HG02943 (cell line): ENCODE data around the gene HIPK4.
"Not testable (repeated sequence)": the region's sequence is repeated elsewhere in the genome, so short reads cannot be mapped to it uniquely, and the experiment has no call there.

ENCODE experiments used
- ATAC-seq: cut with Tn5 transposase; IDR thresholded peaks from one replicate; pipeline ENCODE4 v1.9.1; 2021; ENCODE audit warnings: mild to moderate bottlenecking, low read depth, moderate library complexity; ENCODE audit not compliant: unreplicated experiment

The HIPK4 gene

GRCh38 chr19:40394816-40395210 is 4.8 kb upstream of the HIPK4 start:
- ATAC-seq = no peak

DNA sequence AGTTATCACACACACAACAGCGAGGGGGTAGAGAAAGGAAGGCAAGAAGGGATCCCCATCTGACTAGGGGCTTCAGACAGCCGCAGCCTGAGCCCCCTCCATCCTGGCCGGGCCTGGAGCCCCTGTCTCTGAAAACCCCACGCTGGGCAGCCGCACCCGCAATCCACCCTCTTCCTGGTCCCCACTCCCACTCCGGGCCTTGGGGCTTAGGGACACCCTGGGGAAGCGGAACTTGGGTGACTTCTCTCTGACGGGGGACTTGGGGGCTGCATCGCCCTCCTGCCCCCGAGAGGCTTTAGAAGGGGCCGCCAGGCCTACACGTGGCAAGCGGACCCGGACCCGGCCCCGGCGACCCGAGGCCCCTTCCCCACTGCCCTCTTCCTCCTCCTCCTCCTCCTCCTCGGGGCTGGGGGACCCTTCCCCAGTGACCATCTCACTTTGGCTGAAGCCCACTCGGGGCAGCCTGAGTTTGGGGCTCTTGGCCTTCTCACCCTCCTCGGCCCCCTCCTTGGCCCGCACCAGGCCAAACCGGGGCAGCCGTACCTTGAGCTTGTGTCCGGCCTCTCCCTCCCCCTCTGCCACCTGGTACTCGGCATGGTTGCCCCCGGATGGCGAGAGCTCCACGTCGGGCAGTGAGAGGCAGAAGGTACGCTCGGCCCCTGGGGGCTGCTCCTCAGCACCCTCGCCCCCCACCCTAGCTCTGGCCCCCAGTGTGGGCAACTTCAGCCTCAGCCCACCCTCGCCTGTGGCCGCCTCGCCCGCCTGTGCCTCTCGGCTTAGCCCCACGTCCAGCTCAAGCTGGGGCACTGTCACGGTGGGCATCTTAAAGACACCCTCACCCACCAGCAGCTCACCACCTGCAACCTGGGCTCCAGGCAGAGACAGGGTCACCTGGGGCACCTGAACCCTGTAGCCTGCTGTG is 4.2 kb upstream of the HIPK4 start:
- no peak for ATAC-seq

DNA sequence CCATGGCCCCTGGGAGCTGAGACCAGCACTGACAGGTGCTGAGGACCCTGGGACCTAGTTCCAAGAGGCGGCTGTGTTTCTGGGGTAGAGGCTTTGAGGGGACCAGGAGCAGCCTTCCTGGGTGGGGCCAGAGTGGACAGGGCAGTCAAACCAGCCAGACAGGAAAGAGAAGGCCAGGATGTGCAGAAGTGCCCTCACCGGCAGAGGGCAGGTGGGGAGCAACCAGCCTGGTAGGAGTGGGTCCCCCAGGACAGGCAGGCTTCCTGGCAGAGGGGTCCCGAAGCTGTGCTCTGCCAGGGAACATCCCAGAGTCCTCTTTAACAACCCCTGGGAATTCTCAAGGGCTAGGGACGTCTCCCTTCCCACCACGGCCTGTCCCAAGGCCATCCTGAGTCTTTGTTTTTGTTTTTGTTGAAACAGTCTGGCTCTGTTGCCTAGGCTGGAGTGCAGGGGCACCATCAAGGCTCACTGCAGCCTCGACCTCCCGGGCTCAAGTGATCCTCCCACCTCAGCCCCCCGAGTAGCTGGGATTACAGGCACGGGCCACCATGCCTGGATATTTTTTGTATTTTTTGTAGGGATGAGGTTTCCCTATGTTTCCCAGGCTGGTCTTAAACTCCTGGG is 3.0 kb upstream of the HIPK4 start:
- no peak for ATAC-seq

- no peak for ATAC-seq
Observed at GRCh38 chr19:40392123-40392522, 2.1 kb upstream of the HIPK4 start.

DNA sequence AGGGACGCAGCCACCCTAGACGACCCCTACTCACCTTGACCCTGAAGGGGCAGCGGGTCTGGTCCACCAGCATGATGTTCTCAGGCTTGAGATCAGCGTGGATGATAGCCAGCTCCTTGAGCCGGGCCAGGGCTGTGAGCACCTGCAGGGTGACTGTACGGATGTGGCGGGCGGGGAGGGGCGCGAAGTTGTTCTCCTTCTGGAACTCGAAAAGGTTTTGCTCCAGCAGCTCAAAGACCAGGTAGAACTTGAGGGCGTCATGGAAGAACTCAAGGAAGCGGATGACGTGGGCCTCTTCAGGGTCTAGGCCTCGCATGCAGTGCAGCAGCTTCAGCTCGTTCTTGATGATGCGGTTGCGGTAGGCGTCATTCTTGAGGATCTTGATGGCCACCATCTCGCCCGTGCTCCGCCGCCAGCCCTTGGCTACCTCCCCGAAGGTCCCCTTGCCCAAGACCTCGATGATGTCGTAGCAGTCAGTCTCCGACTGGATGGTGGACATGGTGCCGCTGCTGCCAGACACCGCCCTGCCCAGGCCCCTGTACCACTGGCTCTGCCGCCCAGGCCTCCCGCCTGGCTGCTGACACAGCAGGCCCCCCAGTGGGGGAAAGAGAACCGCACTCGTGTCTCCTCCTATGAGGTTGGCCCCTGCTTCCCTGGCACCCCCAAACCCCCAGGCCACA is 437 bp downstream of the HIPK4 start:
- ATAC-seq = no peak

- ATAC-seq = no peak
Observed at GRCh38 chr19:40388481-40388880, 1.5 kb downstream of the HIPK4 start.

GRCh38 chr19:40387155-40387554 is 2.8 kb downstream of the HIPK4 start:
- ATAC-seq = no peak

GRCh38 chr19:40383668-40384248 is 6.2 kb downstream of the HIPK4 start:
- ATAC-seq = no peak

DNA sequence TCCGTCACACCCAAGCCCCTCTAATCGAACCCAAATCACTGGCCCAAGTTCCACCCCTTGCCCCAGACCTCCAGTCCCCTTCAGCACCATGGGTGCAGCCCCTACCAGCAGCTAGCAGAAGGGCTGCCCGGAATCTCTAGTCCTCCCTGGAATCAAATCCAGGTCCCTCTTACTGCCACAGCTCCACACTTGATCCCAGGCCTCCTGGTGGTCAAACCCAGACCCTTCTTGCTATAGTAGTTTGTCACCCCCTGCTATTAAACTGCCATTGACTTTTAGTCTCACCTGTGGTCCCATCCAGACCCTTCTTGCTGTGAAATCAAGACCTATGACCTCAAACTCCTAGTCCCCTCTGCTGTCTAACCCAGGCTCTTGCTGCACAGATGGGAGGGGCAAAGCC is 8.7 kb downstream of the HIPK4 start:
- ATAC-seq = no peak

- no peak for ATAC-seq
Observed at GRCh38 chr19:40380199-40381037, 9.6 kb downstream of the HIPK4 start.

- ATAC-seq = no peak
Observed at GRCh38 chr19:40379446-40380198, 10.4 kb downstream of the HIPK4 start.

DNA sequence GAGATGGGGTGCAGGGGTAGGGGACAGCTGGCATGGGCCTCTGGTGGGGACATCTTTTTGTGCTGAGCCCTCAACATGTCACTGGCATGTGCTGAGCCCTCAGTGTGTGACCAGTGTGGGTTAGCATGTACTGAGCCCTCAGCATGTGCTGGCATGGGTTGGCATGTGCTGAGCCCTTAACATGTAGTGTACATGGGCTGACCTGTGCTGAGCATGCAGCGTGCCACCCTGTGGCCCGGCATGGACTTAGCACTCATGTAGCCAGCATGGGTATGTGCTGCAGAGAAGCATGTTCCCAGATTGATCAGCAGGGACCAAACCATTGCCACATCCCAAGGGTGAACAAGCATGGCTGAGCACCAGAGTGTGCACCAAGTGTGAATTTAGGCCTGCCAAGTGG is 11.5 kb downstream of the HIPK4 start:
- ATAC-seq = no peak

DNA sequence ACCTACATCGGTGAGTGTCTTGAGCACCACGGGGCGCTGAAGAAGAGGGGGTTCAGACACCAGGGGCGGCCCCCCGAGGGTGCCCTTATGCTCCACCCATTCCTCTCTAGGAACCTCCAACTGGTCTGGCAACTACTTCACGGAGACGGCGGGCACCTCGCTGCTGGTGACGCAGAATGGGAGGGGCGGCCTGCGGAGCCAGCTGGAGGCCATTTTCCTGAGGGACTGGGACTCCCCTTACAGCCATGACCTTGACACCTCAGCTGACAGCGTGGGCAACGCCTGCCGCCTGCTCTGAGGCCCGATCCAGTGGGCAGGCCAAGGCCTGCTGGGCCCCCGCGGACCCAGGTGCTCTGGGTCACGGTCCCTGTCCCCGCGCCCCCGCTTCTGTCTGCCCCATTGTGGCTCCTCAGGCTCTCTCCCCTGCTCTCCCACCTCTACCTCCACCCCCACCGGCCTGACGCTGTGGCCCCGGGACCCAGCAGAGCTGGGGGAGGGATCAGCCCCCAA is 12.1 kb downstream of the HIPK4 start:
- no peak for ATAC-seq

DNA sequence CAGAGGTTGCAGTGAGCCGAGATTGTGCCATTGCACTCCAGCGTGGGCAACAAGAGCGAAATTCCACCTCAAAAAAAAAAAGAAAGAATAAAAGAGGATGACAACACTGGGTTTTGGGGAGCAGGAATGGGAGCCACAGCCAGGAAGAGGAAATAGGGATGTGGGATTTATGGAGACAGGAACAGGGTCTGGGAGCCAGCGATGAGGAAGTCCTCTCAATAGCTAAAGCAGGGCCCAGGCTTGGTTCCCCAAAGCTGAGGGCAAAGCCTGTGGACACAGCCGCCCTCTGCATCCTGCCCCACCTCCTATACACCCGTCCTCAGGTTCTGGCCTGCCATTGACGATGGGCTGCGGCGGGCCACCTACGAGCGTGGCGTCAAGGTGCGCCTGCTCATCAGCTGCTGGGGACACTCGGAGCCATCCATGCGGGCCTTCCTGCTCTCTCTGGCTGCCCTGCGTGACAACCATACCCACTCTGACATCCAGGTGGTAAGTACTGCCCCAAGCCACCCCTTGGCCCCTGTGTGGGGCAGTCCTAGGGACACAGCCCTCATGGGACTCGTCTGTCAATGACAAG is 13.6 kb downstream of the HIPK4 start:
- no peak for ATAC-seq

DNA sequence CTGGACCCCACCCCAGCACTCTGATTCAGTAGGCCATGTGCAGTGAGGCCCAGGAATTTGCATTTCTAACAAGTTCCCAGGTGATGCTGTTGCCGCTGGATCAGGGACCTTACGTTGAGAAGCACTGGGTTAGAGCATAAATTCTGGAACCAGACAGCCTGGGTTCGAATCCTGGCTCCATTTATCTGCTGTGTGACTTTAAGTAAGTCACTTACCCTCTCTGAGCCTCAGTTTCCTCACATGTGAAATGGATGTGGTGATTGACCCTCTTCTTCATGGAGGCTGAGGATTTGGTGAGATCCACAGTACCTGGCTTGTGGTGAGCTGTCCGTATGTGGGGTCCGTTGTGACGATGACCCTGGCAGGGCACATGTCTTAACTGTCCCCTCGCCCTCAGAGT is 15.9 kb downstream of the HIPK4 start:
- no peak for ATAC-seq

- no peak for ATAC-seq
Observed at GRCh38 chr19:40371802-40372122, 18.2 kb downstream of the HIPK4 start.

DNA sequence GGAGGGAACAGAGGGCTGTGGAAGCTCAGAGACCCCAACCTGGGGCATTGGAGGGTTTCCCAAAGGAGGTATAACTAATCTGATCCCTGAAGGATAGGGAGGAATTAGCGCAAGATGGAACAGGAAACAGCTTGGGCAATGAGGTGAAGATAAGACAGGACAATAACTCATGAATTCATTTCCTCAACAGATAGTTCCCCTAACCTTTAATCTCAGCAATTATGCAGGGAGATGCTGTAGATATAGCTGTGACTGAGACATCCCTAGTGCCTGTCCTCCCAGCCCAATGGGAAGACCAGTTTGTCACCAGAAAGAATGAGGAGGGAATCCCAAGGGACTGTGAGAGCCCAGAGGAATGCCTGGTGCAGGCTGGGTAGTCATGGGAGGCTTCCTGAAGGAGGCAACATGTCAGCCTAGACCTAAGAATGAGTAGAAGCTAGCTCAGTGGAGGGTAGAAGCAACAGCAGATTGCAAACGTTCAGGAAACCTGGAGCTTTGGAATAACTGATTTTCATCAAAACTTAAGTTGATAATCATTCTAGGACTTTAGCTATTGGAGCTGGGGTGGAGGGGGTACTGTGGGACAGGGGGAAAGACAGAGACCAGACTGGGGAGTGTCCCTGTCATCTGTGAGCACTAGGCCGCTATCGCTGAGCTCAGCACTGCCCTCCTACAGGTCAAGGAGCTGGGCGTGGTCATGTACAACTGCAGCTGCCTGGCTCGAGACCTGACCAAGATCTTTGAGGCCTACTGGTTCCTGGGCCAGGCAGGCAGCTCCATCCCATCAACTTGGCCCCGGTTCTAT is 18.8 kb downstream of the HIPK4 start:
- no peak for ATAC-seq

- ATAC-seq = not testable (repeated sequence)
Observed at GRCh38 chr19:40370253-40370652, 19.7 kb downstream of the HIPK4 start.
